Fibroblast of pulmonary artery (primary cell): ENCODE data around the gene NOS1.

Experiments used
- DNase-seq: peaks from one replicate; pipeline ENCODE4 v3.0.0-alpha.2; 2010; ENCODE audit warnings: low read depth
- H3K4me3 ChIP-seq: replicated peaks from 2 replicates; pipeline ENCODE4 v1.5.1; 2011; ENCODE audit warnings: low read depth, mild to moderate bottlenecking, control low read depth, low read length, moderate library complexity
- CTCF ChIP-seq: IDR thresholded peaks from 2 replicates; pipeline ENCODE4 v1.5.1; 2011; ENCODE audit warnings: mild to moderate bottlenecking, control low read depth, low read length, inconsistent platforms; ENCODE audit errors: missing control alignments

The NOS1 gene

GRCh38 chr12:117272690-117273089, 88.7 kb downstream of the NOS1 start:
- no peak for TF ChIP-seq CTCF
- no peak for DNase-seq
- no peak overlapping the region for H3K4me3 ChIP-seq

- no peak for TF ChIP-seq CTCF
- DNase-seq: no peak
- H3K4me3 ChIP-seq: no peak overlapping the region
Measured at GRCh38 chr12:117262749-117263148, 98.7 kb downstream of the NOS1 start.

GRCh38 chr12:117261247-117261646, 100.2 kb downstream of the NOS1 start:
- TF ChIP-seq CTCF: no peak
- no peak overlapping the region for H3K4me3 ChIP-seq
- no peak for DNase-seq

- TF ChIP-seq CTCF: no peak
- H3K4me3 ChIP-seq: no peak overlapping the region
- DNase-seq: no peak
Measured at GRCh38 chr12:117255386-117255785, 106.0 kb downstream of the NOS1 start.

- no peak for DNase-seq
- no peak for TF ChIP-seq CTCF
- no peak overlapping the region for H3K4me3 ChIP-seq
Measured at GRCh38 chr12:117243488-117243887, 117.9 kb downstream of the NOS1 start.

- no peak overlapping the region for H3K4me3 ChIP-seq
- no peak for DNase-seq
- no peak for TF ChIP-seq CTCF
Measured at GRCh38 chr12:117241697-117242096, 119.7 kb downstream of the NOS1 start.

- H3K4me3 ChIP-seq: no peak overlapping the region
- no peak for DNase-seq
- TF ChIP-seq CTCF: no peak
Measured at GRCh38 chr12:117240081-117240755, 121.2 kb downstream of the NOS1 start.
